ENCODE measurements around the gene ITFG1. TPM values are rescaled to one million over a fixed set of nuclear protein-coding genes. Genes with fewer than 3 reads are reported as not detected.
A peak's percentile ranks its signal among the peaks of the same experiment; 100 is the strongest.

ITFG1 gene
- total RNA-seq, 3 donors from 2014 or later = 42.3 to 55.2 (median 53.4) TPM

GRCh38 chr16:47258874-47259461, 201.9 kb downstream of the ITFG1 start:
- Histone ChIP-seq H3K36me3 (no peaks in the 10 kb centered on the region), H3K27me3 (no peaks in the 10 kb centered on the region), H3K9me3 (no peaks in the 10 kb centered on the region), H3K4me3 (no peak overlapping the region), H3K27ac (no peak overlapping the region), H3K4me1 (no peaks in the 10 kb centered on the region)
- DNase-seq (ENCODE audit: low spot score in 2 of 2) = no peak
- TF ChIP-seq POLR2AphosphoS5 (IDR thresholded peaks at IDR 0.05) (no peak), POLR2A (IDR thresholded peaks at IDR 0.05) (no peak), CTCF (IDR thresholded peaks at IDR 0.05) (peak in 1 of 3 donors; percentile 24)
- intact Hi-C loops (cut with DNase I; ENCODE audit: low total_unique reads) = no loop called here

- DNase-seq (ENCODE audit: low spot score in 2 of 2) = no peak
- intact Hi-C loops (cut with DNase I; ENCODE audit: low total_unique reads) = no loop called here
- H3K27me3 ChIP-seq = no peaks in the 10 kb centered on the region
- H3K9me3 ChIP-seq = no peaks in the 10 kb centered on the region
- no peak overlapping the region for H3K27ac ChIP-seq
- H3K36me3 ChIP-seq = no peaks in the 10 kb centered on the region
- TF ChIP-seq POLR2AphosphoS5 (IDR thresholded peaks at IDR 0.05) = no peak
- TF ChIP-seq POLR2A (IDR thresholded peaks at IDR 0.05) = no peak
- TF ChIP-seq CTCF (IDR thresholded peaks at IDR 0.05) = no peak
- no peaks in the 10 kb centered on the region for H3K4me1 ChIP-seq
- no peak overlapping the region for H3K4me3 ChIP-seq
Observed at GRCh38 chr16:47254756-47255155, 206.1 kb downstream of the ITFG1 start.

- intact Hi-C loops (cut with DNase I; ENCODE audit: low total_unique reads) = no loop called here
- no peaks in the 10 kb centered on the region for H3K27me3 ChIP-seq
Observed at GRCh38 chr16:47250983-47251382, 209.9 kb downstream of the ITFG1 start.

GRCh38 chr16:47247690-47248089, 213.2 kb downstream of the ITFG1 start:
- Histone ChIP-seq H3K27ac (no peak overlapping the region), H3K27me3 (no peaks in the 10 kb centered on the region), H3K4me3 (no peak overlapping the region), H3K36me3 (no peaks in the 10 kb centered on the region), H3K4me1 (no peaks in the 10 kb centered on the region), H3K9me3 (no peaks in the 10 kb centered on the region)
- intact Hi-C loops (cut with DNase I; ENCODE audit: low total_unique reads) = no loop called here
- TF ChIP-seq POLR2A (IDR thresholded peaks at IDR 0.05) (no peak), POLR2AphosphoS5 (IDR thresholded peaks at IDR 0.05) (no peak), CTCF (IDR thresholded peaks at IDR 0.05) (no peak)
- no peak for DNase-seq (ENCODE audit: low spot score in 2 of 2)

More at GRCh38 chr16:47250983-47251382, 209.9 kb downstream of the ITFG1 start:
- DNase-seq (ENCODE audit: low spot score in 2 of 2) = no peak
- Histone ChIP-seq H3K36me3 (no peaks in the 10 kb centered on the region), H3K4me1 (no peaks in the 10 kb centered on the region), H3K9me3 (no peaks in the 10 kb centered on the region), H3K4me3 (no peak overlapping the region), H3K27ac (no peak overlapping the region)
- TF ChIP-seq CTCF (IDR thresholded peaks at IDR 0.05) (no peak), POLR2AphosphoS5 (IDR thresholded peaks at IDR 0.05) (no peak), POLR2A (IDR thresholded peaks at IDR 0.05) (no peak)

- Histone ChIP-seq H3K4me1 (no peaks in the 10 kb centered on the region), H3K9me3 (no peaks in the 10 kb centered on the region), H3K27me3 (no peaks in the 10 kb centered on the region), H3K36me3 (no peaks in the 10 kb centered on the region), H3K4me3 (no peak overlapping the region), H3K27ac (no peak overlapping the region)
- DNase-seq (ENCODE audit: low spot score in 2 of 2) = no peak
- TF ChIP-seq CTCF (IDR thresholded peaks at IDR 0.05) = no peak
- no peak for TF ChIP-seq POLR2A (IDR thresholded peaks at IDR 0.05)
- TF ChIP-seq POLR2AphosphoS5 (IDR thresholded peaks at IDR 0.05) = no peak
- intact Hi-C loops (cut with DNase I; ENCODE audit: low total_unique reads) = no loop called here
Observed at GRCh38 chr16:47244206-47244605, 216.7 kb downstream of the ITFG1 start.

Data from breast epithelium (tissue), 4 donors.